Activated B cell treated with CpG ODN at 0.5 μM for 24 hours (primary cell): ENCODE results near the gene CENPC. TPM values are rescaled to one million over a fixed set of nuclear protein-coding genes. Genes with fewer than 3 reads are reported as not detected.

Experiments used
- ATAC-seq: fragments of 200-7000 bp; cut with Tn5 transposase; one replicate; pipeline ENCODE4 v1.10.0; 2021; ENCODE audit warnings: low read depth, mild to moderate bottlenecking, moderate library complexity
- CTCF ChIA-PET: fragments of 350-600 bp; sonication (Branson Sonifier 250); formaldehyde crosslinking; loops from one replicate; lab custom pipeline; 2021; ENCODE audit warnings: antibody characterized with exemption; lab: Charles Lee
- POLR2A ChIA-PET: fragments of 350-600 bp; sonication (Branson Sonifier 250); formaldehyde crosslinking; loops from one replicate; lab custom pipeline; 2021; ENCODE audit warnings: antibody characterized with exemption; lab: Charles Lee
- DNase-seq: peaks from one replicate; pipeline ENCODE4 v3.0.0; 2022
- H3K27ac Mint-ChIP-seq: one replicate; pipeline ENCODE4 v1.8.0; 2020; ENCODE audit warnings: mixed read lengths
- H3K27me3 Mint-ChIP-seq: one replicate; pipeline ENCODE4 v1.8.0; 2021; ENCODE audit warnings: mixed read lengths
- H3K36me3 Mint-ChIP-seq: one replicate; pipeline ENCODE4 v1.8.0; 2021; ENCODE audit warnings: low read depth, mixed read lengths
- H3K4me1 Mint-ChIP-seq: one replicate; pipeline ENCODE4 v1.8.0; 2021; ENCODE audit warnings: mixed read lengths
- H3K4me3 Mint-ChIP-seq: one replicate; pipeline ENCODE4 v1.8.0; 2020; ENCODE audit warnings: mild to moderate bottlenecking, mixed read lengths
- H3K9me3 Mint-ChIP-seq: one replicate; pipeline ENCODE4 v1.8.0; 2020; ENCODE audit warnings: mixed read lengths
- CTCF ChIP-seq: fragments of 200-600 bp; IDR thresholded peaks from one replicate; pipeline ENCODE4 v1.8.0; 2022; ENCODE audit warnings: antibody characterized with exemption, mild to moderate bottlenecking
- intact Hi-C: fragments of 100-400 bp; cut with micrococcal nuclease; formaldehyde crosslinking; loops from one replicate; pipeline ENCODE4 v1.15.1; 2024
- total RNA-seq: library from RNA; stranded (reverse); gene quantifications from 2 replicates; pipeline ENCODE4 v1.2.3, GENCODE V29; 2022

CENPC gene
- total RNA-seq, 1 donor from 2014 or later = 46.0 TPM

DNA sequence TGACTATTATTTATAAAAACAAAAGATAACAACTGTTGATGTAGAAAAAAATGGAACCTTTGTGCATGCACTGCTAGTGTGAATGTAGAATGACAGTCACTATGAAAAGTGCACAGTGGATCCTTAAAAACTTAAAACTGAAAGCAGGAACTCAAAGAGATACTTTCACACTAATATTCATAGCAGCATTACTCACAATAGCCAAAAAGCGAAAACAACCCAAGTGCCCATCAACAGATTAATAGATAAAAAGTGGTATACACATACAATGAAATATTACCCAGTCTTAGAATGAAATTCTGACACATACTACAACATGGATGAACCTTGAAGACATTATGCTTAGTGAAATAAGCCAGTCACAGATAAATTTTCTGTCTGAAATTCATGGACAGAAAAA is 23.8 kb downstream of the CENPC start:
- POLR2A ChIA-PET = no interaction called here
- TF ChIP-seq CTCF = no peak
- intact Hi-C loops = no loop called here
- no peak for ATAC-seq
- Mint-ChIP-seq H3K36me3 (peaks cover 71% of the 10 kb centered on the region), H3K27me3 (no peaks in the 10 kb centered on the region), H3K9me3 (no peaks in the 10 kb centered on the region), H3K4me3 (no peak overlapping the region), H3K27ac (no peak overlapping the region), H3K4me1 (peaks cover 25% of the 10 kb centered on the region)
- CTCF ChIA-PET = no interaction called here
- no peak for DNase-seq

DNA sequence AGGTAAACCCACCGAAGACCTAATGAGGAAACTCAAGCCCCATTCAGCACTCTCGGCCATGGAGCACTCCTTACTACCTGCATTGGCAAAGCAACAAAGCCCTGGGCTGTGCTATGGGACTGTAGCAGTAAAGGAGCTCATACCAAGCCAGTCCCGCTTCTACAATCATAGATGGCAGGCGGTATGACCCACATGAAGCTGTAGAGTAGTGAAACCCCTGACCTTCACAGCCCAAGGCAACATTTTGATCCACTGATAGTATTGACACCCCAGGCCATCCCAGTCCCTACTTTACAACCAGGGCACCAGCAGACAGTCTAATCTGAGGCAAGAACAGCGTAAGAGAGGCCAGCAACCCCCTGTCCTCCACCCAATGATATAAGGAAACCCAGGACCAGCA is 25.2 kb downstream of the CENPC start:
- intact Hi-C loops = no loop called here
- peaks cover 69% of the 10 kb centered on the region for H3K36me3 Mint-ChIP-seq
- no peak for TF ChIP-seq CTCF
- no peak overlapping the region for H3K4me3 Mint-ChIP-seq
- H3K27me3 Mint-ChIP-seq = no peaks in the 10 kb centered on the region
- no peaks in the 10 kb centered on the region for H3K9me3 Mint-ChIP-seq
- H3K27ac Mint-ChIP-seq = no peak overlapping the region
- no peak for DNase-seq
- ChIA-PET CTCF (no interaction called here), POLR2A (no interaction called here)
- H3K4me1 Mint-ChIP-seq = peaks cover 16% of the 10 kb centered on the region
- no peak for ATAC-seq

GRCh38 chr4:67512501-67512900 is 32.8 kb downstream of the CENPC start:
- peaks cover 76% of the 10 kb centered on the region for H3K36me3 Mint-ChIP-seq
- no peaks in the 10 kb centered on the region for H3K27me3 Mint-ChIP-seq
- no peak for DNase-seq
- ATAC-seq = no peak
- ChIA-PET POLR2A (no interaction called here), CTCF (no interaction called here)
- no peak for TF ChIP-seq CTCF
- intact Hi-C loops = no loop called here
- H3K4me3 Mint-ChIP-seq = no peak overlapping the region
- no peak overlapping the region for H3K27ac Mint-ChIP-seq
- H3K9me3 Mint-ChIP-seq = no peaks in the 10 kb centered on the region
- peaks cover 13% of the 10 kb centered on the region for H3K4me1 Mint-ChIP-seq

GRCh38 chr4:67500373-67500772 is 44.9 kb downstream of the CENPC start:
- intact Hi-C loops = no loop called here
- ATAC-seq (no peak), DNase-seq (no peak)
- CTCF ChIA-PET = no interaction called here
- Mint-ChIP-seq H3K4me3 (no peak overlapping the region), H3K27ac (no peak overlapping the region), H3K27me3 (no peaks in the 10 kb centered on the region), H3K9me3 (no peaks in the 10 kb centered on the region), H3K36me3 (peaks cover 64% of the 10 kb centered on the region), H3K4me1 (no peaks in the 10 kb centered on the region)
- no peak for TF ChIP-seq CTCF
- POLR2A ChIA-PET = no interaction called here

DNA sequence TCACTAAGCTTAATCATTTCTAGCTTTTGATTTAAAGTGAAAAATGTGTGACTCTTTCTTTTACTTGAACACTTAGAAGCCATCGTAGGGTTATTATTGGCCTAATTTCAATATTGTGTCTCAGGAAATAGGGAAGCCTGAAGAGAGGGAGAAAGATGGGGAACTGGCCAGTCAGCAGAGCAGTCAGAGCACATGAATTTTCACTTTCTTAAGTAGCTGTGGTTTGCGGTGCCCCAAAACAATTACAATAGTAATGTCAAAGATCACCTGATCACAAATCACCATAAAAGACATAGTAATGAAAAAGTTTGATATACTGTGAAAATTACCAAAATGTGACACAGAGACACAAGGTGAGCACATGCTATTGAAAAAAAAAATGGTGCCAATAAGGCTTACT is 45.5 kb downstream of the CENPC start:
- intact Hi-C loops = no loop called here
- ChIA-PET CTCF (no interaction called here), POLR2A (no interaction called here)
- Mint-ChIP-seq H3K27me3 (no peaks in the 10 kb centered on the region), H3K36me3 (peaks cover 62% of the 10 kb centered on the region), H3K9me3 (no peaks in the 10 kb centered on the region), H3K4me3 (no peak overlapping the region), H3K4me1 (no peaks in the 10 kb centered on the region), H3K27ac (no peak overlapping the region)
- ATAC-seq (no peak), DNase-seq (no peak)
- TF ChIP-seq CTCF = no peak
